ENCODE measurements around the gene FADS1. TPM values are rescaled to one million over a fixed set of nuclear protein-coding genes. Genes with fewer than 3 reads are reported as not detected.
A peak's percentile ranks its signal among the peaks of the same experiment; 100 is the strongest.

FADS1 gene
- total and polyA plus RNA-seq, 12 donors, result 28.3 to 410 (median 102) TPM

DNA sequence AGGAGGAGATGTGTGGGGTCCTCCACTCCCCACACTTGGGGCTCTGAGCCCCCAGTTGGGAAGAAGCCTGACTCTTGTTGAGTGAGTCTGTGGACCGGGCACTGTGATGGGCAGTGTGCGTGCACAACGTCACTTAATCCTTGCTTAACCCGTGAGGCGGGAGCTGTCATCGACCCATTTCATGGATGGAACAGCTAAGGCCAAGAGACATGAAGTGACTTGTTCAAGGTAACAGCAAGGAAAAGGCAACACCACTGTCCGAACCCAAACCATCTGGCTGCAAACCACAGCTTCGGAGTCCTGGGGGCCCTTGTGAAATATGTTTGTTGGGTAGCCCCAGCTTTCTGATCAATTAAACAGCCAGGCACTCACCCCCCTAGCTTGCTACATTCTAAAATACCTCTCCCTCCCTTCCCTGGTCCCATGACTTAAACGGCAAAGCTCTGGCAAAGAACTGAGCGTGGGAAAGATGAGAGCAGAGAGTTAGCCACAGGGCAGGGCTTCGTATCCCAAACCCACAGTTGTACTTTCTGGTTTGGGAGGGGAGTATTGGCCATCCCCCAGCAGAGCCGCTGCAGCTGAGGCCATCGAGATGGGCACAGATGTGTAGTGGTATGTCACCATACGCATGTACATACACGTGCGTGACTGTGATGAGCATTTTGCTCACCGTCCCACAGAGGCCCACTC lies 37.5 kb upstream of the FADS1 start:
- Histone ChIP-seq H3K4me3 (no peak overlapping the region), H3K27ac (peak overlapping the region in 4 of 5 donors; percentile 12 to 62 (median 54)), H3K9me3 (replicated peaks in 1 of 3) (no peaks in the 10 kb centered on the region), H3K27me3 (no peaks in the 10 kb centered on the region), H3K36me3 (replicated peaks in 1 of 2) (peaks cover 0 to 70% of the 10 kb centered on the region in 2 donors), H3K4me1 (replicated peaks in 1 of 2) (peaks cover 11 to 47% of the 10 kb centered on the region in 2 donors)
- no peak for DNase-seq
- intact Hi-C loops (cut with DNase I), result no loop called here
- 84 to 86% (median 85%) methylated on average over 15 to 17 of the region's 17 CpGs for WGBS, 4 donors
- TF ChIP-seq, protein P1, sequence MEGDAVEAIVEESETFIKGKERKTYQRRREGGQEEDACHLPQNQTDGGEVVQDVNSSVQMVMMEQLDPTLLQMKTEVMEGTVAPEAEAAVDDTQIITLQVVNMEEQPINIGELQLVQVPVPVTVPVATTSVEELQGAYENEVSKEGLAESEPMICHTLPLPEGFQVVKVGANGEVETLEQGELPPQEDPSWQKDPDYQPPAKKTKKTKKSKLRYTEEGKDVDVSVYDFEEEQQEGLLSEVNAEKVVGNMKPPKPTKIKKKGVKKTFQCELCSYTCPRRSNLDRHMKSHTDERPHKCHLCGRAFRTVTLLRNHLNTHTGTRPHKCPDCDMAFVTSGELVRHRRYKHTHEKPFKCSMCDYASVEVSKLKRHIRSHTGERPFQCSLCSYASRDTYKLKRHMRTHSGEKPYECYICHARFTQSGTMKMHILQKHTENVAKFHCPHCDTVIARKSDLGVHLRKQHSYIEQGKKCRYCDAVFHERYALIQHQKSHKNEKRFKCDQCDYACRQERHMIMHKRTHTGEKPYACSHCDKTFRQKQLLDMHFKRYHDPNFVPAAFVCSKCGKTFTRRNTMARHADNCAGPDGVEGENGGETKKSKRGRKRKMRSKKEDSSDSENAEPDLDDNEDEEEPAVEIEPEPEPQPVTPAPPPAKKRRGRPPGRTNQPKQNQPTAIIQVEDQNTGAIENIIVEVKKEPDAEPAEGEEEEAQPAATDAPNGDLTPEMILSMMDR (IDR thresholded peaks at IDR 0.05), result no peak
- no peak for TF ChIP-seq POLR2A (IDR thresholded peaks at IDR 0.05)

GRCh38 chr11:61853698-61854169 lies 36.9 kb upstream of the FADS1 start:
- H3K27ac ChIP-seq, result peak overlapping the region; percentile 12 to 70 (median 58)
- peaks cover 0 to 70% of the 10 kb centered on the region in 2 donors for H3K36me3 ChIP-seq (replicated peaks in 1 of 2)
- 31 to 33% (median 32%) methylated on average over 2 to 13 of the region's 13 CpGs; no CpG with 5 or more reads in 1 of the 4 donors for WGBS, 4 donors

DNA sequence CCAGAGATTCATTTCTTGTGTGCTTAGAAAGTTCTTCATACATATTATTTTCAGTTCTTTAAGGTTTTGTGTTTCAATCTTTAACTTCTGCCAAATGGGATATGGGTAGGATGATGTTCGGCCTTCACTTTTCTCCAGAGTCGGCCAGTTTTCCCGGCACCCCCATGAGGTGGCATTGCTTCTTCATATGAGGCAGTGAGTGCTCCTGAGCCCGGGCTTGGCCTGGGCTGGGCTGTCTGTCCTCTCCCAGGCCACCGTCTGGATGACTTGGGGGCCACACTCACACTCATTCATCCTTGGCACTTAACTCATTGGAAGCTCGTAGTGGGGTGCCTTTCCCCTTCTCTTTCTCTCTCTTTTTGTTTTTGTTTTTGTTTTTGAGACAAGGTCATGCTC lies 35.1 kb upstream of the FADS1 start:
- 29 to 52% (median 48%) methylated on average over 6 of the region's 6 CpGs for WGBS, 4 donors
- no peak for TF ChIP-seq POLR2A (IDR thresholded peaks at IDR 0.05)
- TF ChIP-seq, protein P1 (IDR thresholded peaks at IDR 0.05), result no peak
- Histone ChIP-seq H3K9me3 (replicated peaks in 1 of 3) (no peaks in the 10 kb centered on the region), H3K27me3 (no peaks in the 10 kb centered on the region), H3K4me1 (replicated peaks in 1 of 2) (peaks cover 15 to 56% of the 10 kb centered on the region in 2 donors), H3K27ac (peak overlapping the region in 4 of 5 donors; percentile 9 to 68 (median 32)), H3K4me3 (no peak overlapping the region), H3K36me3 (replicated peaks in 1 of 2) (peaks cover 0 to 69% of the 10 kb centered on the region in 2 donors)
- intact Hi-C loops (cut with DNase I), result no loop called here
- peak in 1 of 7 donors; percentile 44 for DNase-seq

More at GRCh38 chr11:61853698-61854169, 36.9 kb upstream of the FADS1 start:
- TF ChIP-seq, protein P1 (IDR thresholded peaks at IDR 0.05), result no peak
- TF ChIP-seq POLR2A (IDR thresholded peaks at IDR 0.05), result no peak
- Histone ChIP-seq H3K4me3 (no peak overlapping the region), H3K9me3 (replicated peaks in 1 of 3) (no peaks in the 10 kb centered on the region), H3K4me1 (replicated peaks in 1 of 2) (peaks cover 11 to 49% of the 10 kb centered on the region in 2 donors), H3K27me3 (no peaks in the 10 kb centered on the region)
- DNase-seq, result peak in 4 of 7 donors; percentile 59 to 85 (median 72)
- intact Hi-C loops (cut with DNase I), result no loop called here

GRCh38 chr11:61851113-61851899 lies 34.5 kb upstream of the FADS1 start:
- H3K4me1 ChIP-seq (replicated peaks in 1 of 2), result peaks cover 9 to 50% of the 10 kb centered on the region in 2 donors
- H3K36me3 ChIP-seq (replicated peaks in 1 of 2), result peaks cover 0 to 67% of the 10 kb centered on the region in 2 donors
- H3K27ac ChIP-seq, result peak overlapping the region in 3 of 5 donors; percentile 10 to 68 (median 54)
- H3K4me3 ChIP-seq, result no peak overlapping the region
- 72 to 77% (median 73%) methylated on average over 20 to 24 of the region's 24 CpGs for WGBS, 4 donors
- no peak for TF ChIP-seq POLR2A (IDR thresholded peaks at IDR 0.05)
- TF ChIP-seq, protein P1 (IDR thresholded peaks at IDR 0.05), result no peak
- intact Hi-C loops (cut with DNase I), result no loop called here
- DNase-seq, result peak in 5 of 7 donors; percentile 47 to 80 (median 68)
- H3K9me3 ChIP-seq (replicated peaks in 1 of 3), result no peaks in the 10 kb centered on the region
- H3K27me3 ChIP-seq, result no peaks in the 10 kb centered on the region
